Cardiac muscle cell (in vitro differentiated cells and primary cell): Measurements from ENCODE around the gene SLIT3. TPM values are rescaled to one million over a fixed set of nuclear protein-coding genes. Genes with fewer than 3 reads are reported as not detected.
A peak's percentile ranks its signal among the peaks of the same experiment; 100 is the strongest.

ENCODE experiments used
- DNase-seq, 2 donors: peaks; one replicate each; pipeline versions ENCODE4 v3.0.0 to v3.0.0-alpha.2; 2010 to 2017; ENCODE audit warnings: low read depth in 1 of 2, low spot score in 1 of 2
- H3K27ac ChIP-seq: fragments of 200-600 bp; sonication (generic); 2 replicates; pipeline ENCODE4 v1.5.1; 2016
- H3K27me3 ChIP-seq: fragments of 200-600 bp; sonication (generic); 2 replicates; pipeline ENCODE4 v1.6.0; 2016; ENCODE audit warnings: control low read depth
- H3K36me3 ChIP-seq: fragments of 200-600 bp; sonication (generic); 2 replicates; pipeline ENCODE4 v1.5.1; 2016; ENCODE audit warnings: control low read depth
- H3K4me1 ChIP-seq: fragments of 200-600 bp; sonication (generic); 2 replicates; pipeline ENCODE4 v1.8.1; 2017; ENCODE audit warnings: low read depth, mild to moderate bottlenecking, mixed run types
- H3K4me3 ChIP-seq: fragments of 200-600 bp; sonication (generic); 2 replicates; pipeline ENCODE4 v1.5.1; 2016; ENCODE audit warnings: mild to moderate bottlenecking
- H3K9me3 ChIP-seq: fragments of 200-600 bp; sonication (generic); 2 replicates; pipeline ENCODE4 v1.5.1; 2017; ENCODE audit warnings: low read depth, mild to moderate bottlenecking, control low read depth
- CTCF ChIP-seq: IDR thresholded peaks from 2 replicates; pipeline ENCODE4 v1.5.1; 2012; ENCODE audit warnings: low read depth, mild to moderate bottlenecking, low read length
- polyA plus RNA-seq: library from polyadenylated mRNA; unstranded; fragments of >200 nt; fragmentation: Nextera tagmentation; extraction: Ambion mirVana; gene quantifications from 2 replicates; pipeline ENCODE4 v1.2.1, GENCODE V29; 2016
- total RNA-seq: library from RNA; depleted of rRNA; stranded (reverse); fragments of >200 nt; gene quantifications from 2 replicates; pipeline ENCODE4 v1.2.3, GENCODE V29; 2016

Gene SLIT3
- total RNA-seq (62.5 and 111 TPM in 2 replicates), polyA plus RNA-seq (50.7 and 67.6 TPM in 2 replicates)

DNA sequence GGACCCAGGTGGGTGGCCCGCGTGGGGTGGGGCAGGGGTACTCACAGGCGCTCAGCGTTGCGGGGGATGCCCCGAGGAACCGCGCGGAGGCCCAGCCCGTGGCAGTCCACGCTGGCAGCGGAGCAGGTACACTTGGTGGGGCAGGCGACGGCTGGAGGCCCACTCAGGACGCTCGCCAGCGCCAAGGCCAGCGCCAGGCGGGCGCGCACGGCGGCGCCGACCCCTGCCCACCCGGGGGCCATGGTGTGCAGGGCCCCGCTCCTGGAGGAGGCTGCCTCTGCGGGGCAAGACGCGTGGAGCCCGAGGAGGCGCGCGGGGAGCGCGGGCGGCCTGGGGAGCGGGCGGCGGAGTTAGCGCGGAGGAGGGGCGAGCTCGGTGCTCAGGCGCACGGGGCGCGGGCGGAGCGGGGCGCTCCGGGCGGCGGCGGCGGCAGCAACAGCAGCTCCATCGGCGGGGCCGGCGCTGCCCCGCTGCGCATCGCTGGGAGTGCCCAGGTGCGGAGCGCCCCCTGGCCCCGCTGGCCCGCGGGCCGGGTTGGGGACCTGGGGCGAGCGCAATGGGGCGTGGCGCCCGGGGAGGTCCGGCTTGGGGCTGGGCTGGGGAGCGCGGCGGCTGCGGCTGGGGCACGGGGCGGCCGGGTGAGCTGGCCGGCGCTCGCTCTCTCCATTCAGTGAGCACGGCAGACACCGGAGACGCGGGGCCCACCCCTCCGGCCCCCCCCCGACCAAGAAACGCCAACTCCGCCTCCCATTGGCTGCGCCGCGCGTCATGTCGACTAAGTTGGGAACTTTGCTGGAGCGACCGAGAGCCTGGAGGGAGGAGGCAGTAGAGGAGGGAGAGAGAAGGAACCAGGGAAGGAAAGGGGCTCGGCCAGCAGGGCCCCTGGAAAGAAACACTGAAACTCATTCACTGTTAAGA, at the start of gene SLIT3:
SLIT3 (minus strand) TSS at position 672 of the 918 bp plus-strand sequence; CDS start at position 242, 430 bp downstream.
- H3K27me3 ChIP-seq, result no peaks in the 10 kb centered on the region
- DNase-seq, result peak; percentile 90 to 93
- peak within 1 kb of the TSS; percentile 89 for H3K4me3 ChIP-seq
- H3K27ac ChIP-seq, result peak within 1 kb of the TSS; percentile 30
- H3K36me3 ChIP-seq, result no peaks in the 10 kb centered on the region
- H3K4me1 ChIP-seq, result peaks cover 8% of the 10 kb centered on the region
- TF ChIP-seq CTCF, result no peak
- H3K9me3 ChIP-seq, result no peaks in the 10 kb centered on the region

DNA sequence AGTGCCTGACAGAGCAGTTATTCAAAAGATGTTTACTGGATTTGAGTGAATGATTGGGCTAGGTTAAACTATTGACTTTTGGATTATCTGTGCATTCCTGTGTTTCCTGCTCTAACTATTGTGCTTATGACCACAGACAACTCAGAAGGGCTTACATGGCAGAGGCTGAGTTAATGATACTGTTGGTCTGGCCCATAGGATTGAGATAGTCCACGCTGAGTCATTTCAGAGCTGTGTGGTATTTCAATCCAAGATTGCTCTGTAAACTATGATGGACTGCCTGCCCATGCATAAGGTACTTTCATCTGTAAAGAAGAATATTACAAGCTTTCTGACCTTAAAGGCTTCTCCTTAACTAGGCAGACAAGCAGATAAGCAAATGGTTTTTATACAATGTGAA, 49.1 kb upstream of the SLIT3 start:
- Histone ChIP-seq H3K4me3 (no peak overlapping the region), H3K4me1 (peaks cover 9% of the 10 kb centered on the region), H3K27ac (no peak overlapping the region), H3K27me3 (peaks cover 44% of the 10 kb centered on the region), H3K9me3 (no peaks in the 10 kb centered on the region), H3K36me3 (no peaks in the 10 kb centered on the region)
- peak in 1 of 2 donors; percentile 68 for DNase-seq
- TF ChIP-seq CTCF, result no peak

DNA sequence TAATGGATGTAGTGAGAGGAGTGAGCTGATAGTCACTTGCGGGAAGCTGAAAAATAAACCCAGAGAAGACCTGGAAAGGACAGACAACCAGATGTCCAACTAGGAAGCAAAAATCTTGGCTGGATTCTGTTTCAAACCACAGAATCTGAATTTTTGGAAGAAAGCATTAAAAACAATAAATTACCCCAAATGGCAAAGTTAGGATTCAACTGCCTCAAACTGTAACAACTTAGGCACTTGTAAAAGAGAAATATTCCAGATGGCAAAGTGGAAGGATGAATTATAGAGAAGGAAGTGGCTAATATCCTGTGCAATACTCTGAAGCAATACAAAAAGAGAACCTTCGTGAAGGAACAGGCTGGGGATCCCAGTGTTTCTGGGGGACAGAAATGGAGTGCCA, 46.8 kb upstream of the SLIT3 start:
- Histone ChIP-seq H3K27ac (no peak overlapping the region), H3K4me1 (peaks cover 9% of the 10 kb centered on the region), H3K4me3 (no peak overlapping the region), H3K36me3 (no peaks in the 10 kb centered on the region), H3K9me3 (no peaks in the 10 kb centered on the region), H3K27me3 (peaks cover 53% of the 10 kb centered on the region)
- DNase-seq, result no peak
- no peak for TF ChIP-seq CTCF

GRCh38 chr5:169344629-169345028, 43.7 kb upstream of the SLIT3 start:
- H3K4me3 ChIP-seq, result no peak overlapping the region
- DNase-seq, result no peak
- peaks cover 59% of the 10 kb centered on the region for H3K27me3 ChIP-seq
- no peaks in the 10 kb centered on the region for H3K36me3 ChIP-seq
- no peaks in the 10 kb centered on the region for H3K9me3 ChIP-seq
- no peak for TF ChIP-seq CTCF
- H3K4me1 ChIP-seq, result peaks cover 9% of the 10 kb centered on the region
- no peak overlapping the region for H3K27ac ChIP-seq

DNA sequence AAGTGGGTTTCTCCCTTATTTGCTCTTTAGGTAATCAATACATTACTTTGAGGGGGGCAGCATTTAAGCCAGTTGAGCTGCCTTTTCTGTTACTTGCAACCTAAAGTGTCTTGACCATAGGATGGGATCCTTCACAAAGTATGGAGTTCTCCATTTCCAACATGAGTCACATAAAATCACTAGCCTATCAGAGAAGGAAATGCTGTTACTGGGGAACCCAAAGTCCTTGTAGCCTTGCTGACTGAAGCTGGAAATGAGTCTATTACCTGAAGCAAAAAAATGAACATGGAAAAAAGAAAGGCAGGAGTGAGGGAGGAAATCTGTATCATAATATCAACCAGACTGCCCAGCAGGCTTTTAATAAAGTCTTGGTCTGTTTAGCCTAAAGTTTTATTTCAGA, 42.8 kb upstream of the SLIT3 start:
- Histone ChIP-seq H3K4me3 (no peak overlapping the region), H3K4me1 (peaks cover 9% of the 10 kb centered on the region), H3K36me3 (no peaks in the 10 kb centered on the region), H3K9me3 (no peaks in the 10 kb centered on the region), H3K27ac (no peak overlapping the region), H3K27me3 (peaks cover 55% of the 10 kb centered on the region)
- TF ChIP-seq CTCF, result no peak
- DNase-seq, result no peak
